Ovary (tissue), 9 donors: ENCODE data around the gene FAM180A. TPM values are rescaled to one million over a fixed set of nuclear protein-coding genes. Genes with fewer than 3 reads are reported as not detected.

ENCODE experiments used
- DNase-seq, 5 donors: peaks; one replicate each; pipeline ENCODE4 v3.0.0-alpha.2; 2019 to 2020
- H3K27ac ChIP-seq, 2 donors: fragments of 200-600 bp; one replicate each; pipeline versions ENCODE4 v1.5.1 to v1.8.0; 2019 to 2022
- H3K27me3 ChIP-seq: fragments of 200-600 bp; one replicate; pipeline ENCODE4 v1.8.0; 2022
- H3K36me3 ChIP-seq: fragments of 200-600 bp; sonication (generic); one replicate; pipeline ENCODE4 v1.5.1; 2019
- H3K4me1 ChIP-seq: one replicate; pipeline ENCODE4 v1.8.1; 2013; ENCODE audit warnings: mild to moderate bottlenecking, moderate library complexity; ENCODE audit not compliant: insufficient read depth
- H3K4me3 ChIP-seq: fragments of 200-600 bp; sonication (generic); one replicate; pipeline ENCODE4 v1.5.1; 2017
- H3K9me3 ChIP-seq, 2 donors: fragments of 200-600 bp in 1 of 2; sonication (generic) in 1 of 2; one replicate each; pipeline versions ENCODE4 v1.5.1 to v1.8.1; 2013 to 2019; ENCODE audit warnings: mild to moderate bottlenecking in 1 of 2, moderate library complexity in 1 of 2
- EP300 ChIP-seq: sonication (generic); formaldehyde crosslinking; IDR thresholded peaks from one replicate; pipeline ENCODE4 v1.6.1; 2017; ENCODE audit warnings: antibody characterized with exemption
- POLR2A ChIP-seq: fragments of 450-650 bp; IDR thresholded peaks from one replicate; pipeline ENCODE4 v1.6.1; 2017; ENCODE audit warnings: antibody characterized with exemption, mild to moderate bottlenecking, moderate library complexity
- WGBS, 3 donors: extraction: QIAGEN DNeasy Blood & Tissue Kit in 1 of 3; methylation state at CpG; one replicate each; pipeline versions ENCODE4 v1.1.5 to v1.1.7; 2013 to 2017; 5-methylcytosine and 5-hydroxymethylcytosine counted together
- intact Hi-C, 4 donors: fragments of 100-400 bp; cut with DNase I; formaldehyde crosslinking; loops; one replicate each; pipeline versions ENCODE4 v1.11.0 to v1.15.1; 2022 to 2023
- polyA plus RNA-seq, 2 donors: library from polyadenylated mRNA; stranded (reverse); fragments of 200-250 nt in 1 of 2; fragments of 350-450 nt in 1 of 2; fragmentation: Illumina TruSeq in 1 of 2; extraction: RNeasy Lipid Tissue Mini Kit (QIAGEN cat#74804) in 1 of 2; gene quantifications; one replicate each; pipeline ENCODE4 v1.2.3, GENCODE V29; 2013 to 2014
- total RNA-seq, 7 donors: library from RNA; depleted of rRNA in 2 of 7; stranded (reverse); fragments of >200 nt in 2 of 7; fragmentation: NEBNext Ultra II Directional in 3 of 7; extraction: Animal tissue kit (Norgen Biotek cat#: 25700) in 3 of 7; gene quantifications; one replicate each; pipeline versions ENCODE4 v1.1.0 to v1.2.4, GENCODE V29; 2016 to 2023
- TF ChIP-seq, protein P1 (sequence below), 3 donors: fragments of 450-650 bp in 2 of 3; fragments of 200-600 bp in 1 of 3; IDR thresholded peaks; one replicate each; pipeline versions ENCODE4 v1.5.1 to v1.8.0; 2016 to 2022; ENCODE audit warnings: antibody characterized with exemption in 3 of 3, mild to moderate bottlenecking in 1 of 3
- donor health status: DM: no; HTN: no; CAD: no; lungs with moderate emphysema.
- donor health status: DM: no; HTN: no; CAD: no.
- donor health status: Bipolar disorder and iron deficiency.
- donor health status: DM: yes; HTN: yes; CAD: no.
- donor health status: DM: no; HTN: no; CAD: no.
- donor health status: DM: yes; HTN: yes; CAD: no.

FAM180A gene
- total and polyA plus RNA-seq, 9 donors, result 1.1 to 5.3 (median 3.1) TPM

DNA sequence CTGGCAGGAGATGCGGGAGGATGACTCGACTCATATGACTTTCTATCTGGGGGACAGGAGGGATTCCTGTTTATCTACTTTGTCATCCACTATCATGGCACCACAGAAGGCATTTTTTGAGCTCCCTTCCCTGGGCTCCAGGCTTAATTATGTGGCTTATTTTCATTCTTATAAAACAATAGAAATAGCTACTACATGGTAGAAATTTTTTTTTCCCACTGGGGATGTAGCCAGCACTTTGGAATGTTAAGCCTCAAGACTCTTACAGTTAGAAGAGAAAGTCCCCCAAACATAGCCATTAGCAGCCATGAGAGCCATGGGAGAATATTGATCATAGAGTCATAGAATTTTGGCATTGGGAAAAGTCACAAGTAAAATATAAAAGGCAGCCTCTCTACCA is 14.6 kb upstream of the FAM180A start:
- Histone ChIP-seq H3K36me3 (no peaks in the 10 kb centered on the region), H3K4me1 (no peaks in the 10 kb centered on the region), H3K4me3 (no peak overlapping the region), H3K9me3 (no peaks in the 10 kb centered on the region), H3K27ac (no peak overlapping the region), H3K27me3 (no peaks in the 10 kb centered on the region)
- DNase-seq, result no peak
- TF ChIP-seq POLR2A (no peak), EP300 (no peak)
- TF ChIP-seq, protein P1, sequence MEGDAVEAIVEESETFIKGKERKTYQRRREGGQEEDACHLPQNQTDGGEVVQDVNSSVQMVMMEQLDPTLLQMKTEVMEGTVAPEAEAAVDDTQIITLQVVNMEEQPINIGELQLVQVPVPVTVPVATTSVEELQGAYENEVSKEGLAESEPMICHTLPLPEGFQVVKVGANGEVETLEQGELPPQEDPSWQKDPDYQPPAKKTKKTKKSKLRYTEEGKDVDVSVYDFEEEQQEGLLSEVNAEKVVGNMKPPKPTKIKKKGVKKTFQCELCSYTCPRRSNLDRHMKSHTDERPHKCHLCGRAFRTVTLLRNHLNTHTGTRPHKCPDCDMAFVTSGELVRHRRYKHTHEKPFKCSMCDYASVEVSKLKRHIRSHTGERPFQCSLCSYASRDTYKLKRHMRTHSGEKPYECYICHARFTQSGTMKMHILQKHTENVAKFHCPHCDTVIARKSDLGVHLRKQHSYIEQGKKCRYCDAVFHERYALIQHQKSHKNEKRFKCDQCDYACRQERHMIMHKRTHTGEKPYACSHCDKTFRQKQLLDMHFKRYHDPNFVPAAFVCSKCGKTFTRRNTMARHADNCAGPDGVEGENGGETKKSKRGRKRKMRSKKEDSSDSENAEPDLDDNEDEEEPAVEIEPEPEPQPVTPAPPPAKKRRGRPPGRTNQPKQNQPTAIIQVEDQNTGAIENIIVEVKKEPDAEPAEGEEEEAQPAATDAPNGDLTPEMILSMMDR (IDR thresholded peaks at IDR 0.05), result no peak
- WGBS, 3 donors, result 87 to 90% (median 88%) methylated on average over 2 of the region's 2 CpGs
- intact Hi-C loops, result loop anchor here in 1 of 4 donors (10.0 kb wide), 1 partner anchor 1052 kb away; no protein-coding TSS in a partner anchor

DNA sequence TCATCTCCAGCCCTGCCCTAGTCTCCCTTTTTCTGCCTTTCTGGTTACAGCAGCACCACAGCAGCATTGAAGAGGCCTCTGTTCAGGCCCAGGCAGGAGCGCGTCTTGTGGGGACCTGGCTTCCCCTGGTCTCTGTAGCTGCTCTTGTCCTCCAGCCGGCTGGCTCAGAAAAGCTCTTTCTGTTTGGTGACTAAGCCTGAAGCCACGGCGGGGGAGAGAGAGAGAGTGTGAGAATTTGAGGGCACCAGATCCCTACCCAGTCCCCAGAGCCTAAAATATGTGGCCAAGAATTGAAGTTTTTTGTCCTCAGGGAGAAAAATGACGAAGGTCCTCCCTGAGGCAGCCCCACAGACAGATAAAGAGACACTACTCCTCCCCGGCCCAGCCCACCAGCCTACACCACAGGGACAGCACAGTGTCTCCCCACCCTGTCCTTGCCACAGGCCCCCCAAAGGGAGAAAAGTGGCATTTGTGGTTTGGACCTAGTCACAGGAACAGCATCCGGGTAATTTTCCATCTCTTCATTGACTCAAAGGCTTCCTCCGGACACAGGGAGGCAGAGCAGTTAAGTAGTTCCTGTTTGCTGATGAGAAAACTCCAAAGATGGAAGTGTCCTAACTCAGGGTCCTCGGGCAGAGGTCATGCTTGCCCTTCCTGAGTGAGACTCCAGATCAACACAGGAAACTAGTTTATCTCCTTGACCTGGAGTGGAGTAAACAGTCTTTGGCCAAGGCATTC is 13.3 kb upstream of the FAM180A start:
- Histone ChIP-seq H3K36me3 (no peaks in the 10 kb centered on the region), H3K4me3 (no peak overlapping the region), H3K27ac (no peak overlapping the region), H3K27me3 (no peaks in the 10 kb centered on the region), H3K4me1 (no peaks in the 10 kb centered on the region), H3K9me3 (no peaks in the 10 kb centered on the region)
- no peak for TF ChIP-seq EP300
- no peak for TF ChIP-seq POLR2A
- TF ChIP-seq, protein P1 (IDR thresholded peaks at IDR 0.05), result no peak
- intact Hi-C loops, result loop anchor here in 1 of 4 donors (10.0 kb wide), 1 partner anchor 1053 kb away; no protein-coding TSS in a partner anchor
- WGBS, 3 donors, result 76 to 77% (median 76%) methylated on average over 10 of the region's 10 CpGs
- DNase-seq, result no peak

DNA sequence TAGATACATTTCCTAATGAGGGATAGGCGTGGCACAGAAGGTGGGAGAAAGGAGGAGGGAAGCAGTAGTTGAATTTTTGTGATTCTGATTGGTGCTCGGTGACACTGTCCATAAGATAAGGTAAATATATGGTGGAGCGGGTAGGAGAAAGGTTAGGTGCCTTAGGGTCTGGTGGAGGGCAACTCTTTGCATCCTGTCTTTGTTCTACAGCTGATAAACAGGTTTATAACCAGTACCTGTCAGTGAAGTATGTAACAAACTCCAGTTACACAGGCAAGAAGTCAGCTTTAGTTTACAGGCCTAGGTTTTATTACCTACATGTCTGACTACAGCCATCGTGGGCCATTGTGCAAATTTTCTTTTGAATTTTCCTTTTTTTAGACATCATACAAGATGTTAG is 10.9 kb upstream of the FAM180A start:
- H3K36me3 ChIP-seq, result no peaks in the 10 kb centered on the region
- H3K9me3 ChIP-seq, result no peaks in the 10 kb centered on the region
- no peak overlapping the region for H3K27ac ChIP-seq
- intact Hi-C loops, result no loop called here
- no peak for DNase-seq
- H3K4me1 ChIP-seq, result no peaks in the 10 kb centered on the region
- TF ChIP-seq, protein P1 (IDR thresholded peaks at IDR 0.05), result no peak
- 83 to 87% (median 86%) methylated on average over 4 of the region's 4 CpGs for WGBS, 3 donors
- H3K4me3 ChIP-seq, result no peak overlapping the region
- H3K27me3 ChIP-seq, result no peaks in the 10 kb centered on the region

DNA sequence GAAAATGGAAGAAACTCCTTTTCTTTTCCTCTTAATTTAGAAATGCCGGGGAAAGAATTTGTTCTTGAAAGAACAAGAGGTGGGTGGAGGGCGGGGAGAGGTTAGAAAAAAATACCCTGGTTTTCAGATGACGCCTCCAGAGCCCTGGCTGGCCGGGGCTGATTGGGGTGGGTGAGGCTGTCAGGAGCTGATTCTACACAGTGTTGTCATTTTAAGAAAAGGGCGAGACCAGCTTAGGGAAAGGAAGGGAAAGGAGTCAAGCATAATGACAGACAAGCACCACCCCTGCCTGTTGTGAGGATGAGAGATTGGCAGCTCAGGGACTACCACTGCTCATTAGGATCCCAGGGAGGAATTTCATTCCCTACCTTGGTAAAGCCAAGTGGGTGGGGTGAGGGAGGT is 9.9 kb upstream of the FAM180A start:
- peak in 3 of 5 donors; percentile 36 to 56 (median 38) for DNase-seq
- peak overlapping the region in 1 of 2 donors; percentile 34 for H3K27ac ChIP-seq
- H3K36me3 ChIP-seq, result no peaks in the 10 kb centered on the region
- 6 to 8% (median 7%) methylated on average over 5 of the region's 5 CpGs for WGBS, 3 donors
- TF ChIP-seq POLR2A (no peak), EP300 (no peak)
- TF ChIP-seq, protein P1 (IDR thresholded peaks at IDR 0.05), result no peak
- H3K27me3 ChIP-seq, result no peaks in the 10 kb centered on the region
- H3K4me1 ChIP-seq, result no peaks in the 10 kb centered on the region
- H3K4me3 ChIP-seq, result peak overlapping the region; percentile 12
- no peaks in the 10 kb centered on the region for H3K9me3 ChIP-seq
- intact Hi-C loops, result no loop called here
